ENCODE results near the gene PPP1R13B. TPM values are rescaled to one million over a fixed set of nuclear protein-coding genes. Genes with fewer than 3 reads are reported as not detected.

Gene PPP1R13B
- total RNA-seq, 4 donors from 2014 or later, result 10.4 to 24.6 (median 11.8) TPM

- Histone ChIP-seq H3K36me3 (peaks cover 0 to 26% of the 10 kb centered on the region in 2 donors), H3K4me1 (peaks cover 36 to 39% of the 10 kb centered on the region in 2 donors), H3K9me3 (no peaks in the 10 kb centered on the region), H3K27me3 (no peaks in the 10 kb centered on the region), H3K4me3 (no peak overlapping the region), H3K27ac (peak overlapping the region in 1 of 4 donors; percentile 84)
- in situ Hi-C loops (cut with MboI; ENCODE audit: low sequenced_read_pairs in 4 of 4), result no loop called here
- ATAC-seq (no peak), DNase-seq (no peak)
- intact Hi-C loops (cut with DNase I; ENCODE audit: low total_unique reads), result no loop called here
- TF ChIP-seq CTCF (IDR thresholded peaks at IDR 0.05 in 4 of 5, conservative IDR thresholded peaks at IDR 0.05 in 1 of 5), result no peak
- no peak for TF ChIP-seq POLR2A (IDR thresholded peaks at IDR 0.05)
Observed at GRCh38 chr14:103702497-103703432, 144.6 kb downstream of the PPP1R13B start.

GRCh38 chr14:103702095-103702494, 145.3 kb downstream of the PPP1R13B start:
- ATAC-seq, result no peak
- Histone ChIP-seq H3K36me3 (peaks cover 0 to 26% of the 10 kb centered on the region in 2 donors), H3K9me3 (no peaks in the 10 kb centered on the region), H3K27ac (peak overlapping the region in 2 of 4 donors; percentile 71 to 84), H3K4me3 (no peak overlapping the region), H3K4me1 (peaks cover 43 to 46% of the 10 kb centered on the region in 2 donors), H3K27me3 (no peaks in the 10 kb centered on the region)
- intact Hi-C loops (cut with DNase I; ENCODE audit: low total_unique reads) (no loop called here), in situ Hi-C loops (cut with MboI; ENCODE audit: low sequenced_read_pairs in 4 of 4) (no loop called here)
- TF ChIP-seq CTCF (IDR thresholded peaks at IDR 0.05 in 4 of 5, conservative IDR thresholded peaks at IDR 0.05 in 1 of 5), result no peak
- no peak for TF ChIP-seq POLR2A (IDR thresholded peaks at IDR 0.05)
- DNase-seq, result no peak

GRCh38 chr14:103700753-103701490, 146.5 kb downstream of the PPP1R13B start:
- H3K4me1 ChIP-seq, result peaks cover 55 to 57% of the 10 kb centered on the region in 2 donors
- intact Hi-C loops (cut with DNase I; ENCODE audit: low total_unique reads) (no loop called here), in situ Hi-C loops (cut with MboI; ENCODE audit: low sequenced_read_pairs in 4 of 4) (no loop called here)
- H3K27ac ChIP-seq, result peak overlapping the region; percentile 71 to 84 (median 74)
- ATAC-seq (peak; percentile 9 to 51), DNase-seq (peak in 1 of 2 donors; percentile 63)
- peaks cover 0 to 20% of the 10 kb centered on the region in 2 donors for H3K36me3 ChIP-seq
- no peaks in the 10 kb centered on the region for H3K9me3 ChIP-seq
- no peaks in the 10 kb centered on the region for H3K27me3 ChIP-seq
- no peak overlapping the region for H3K4me3 ChIP-seq
- TF ChIP-seq POLR2A (IDR thresholded peaks at IDR 0.05), result no peak

- H3K4me3 ChIP-seq, result no peak overlapping the region
- H3K27me3 ChIP-seq, result no peaks in the 10 kb centered on the region
- peaks cover 62 to 65% of the 10 kb centered on the region in 2 donors for H3K4me1 ChIP-seq
- TF ChIP-seq POLR2A (IDR thresholded peaks at IDR 0.05) (no peak), CTCF (IDR thresholded peaks at IDR 0.05 in 4 of 5, conservative IDR thresholded peaks at IDR 0.05 in 1 of 5) (no peak)
- in situ Hi-C loops (cut with MboI; ENCODE audit: low sequenced_read_pairs in 4 of 4), result no loop called here
- H3K27ac ChIP-seq, result peak overlapping the region; percentile 71 to 84 (median 74)
- ATAC-seq (peak; percentile 65 to 78), DNase-seq (peak; percentile 52 to 80)
- no peaks in the 10 kb centered on the region for H3K9me3 ChIP-seq
- peaks cover 0 to 18% of the 10 kb centered on the region in 2 donors for H3K36me3 ChIP-seq
- intact Hi-C loops (cut with DNase I; ENCODE audit: low total_unique reads), result no loop called here
Observed at GRCh38 chr14:103699901-103700752, 147.2 kb downstream of the PPP1R13B start.
